ENCODE results near the gene ARL4D. TPM values are rescaled to one million over a fixed set of nuclear protein-coding genes. Genes with fewer than 3 reads are reported as not detected.
A peak's percentile ranks its signal among the peaks of the same experiment; 100 is the strongest.

The ARL4D gene
- total and polyA plus RNA-seq, 2 of the 8 experiments (the other 6 are each of a cell fraction or from before 2014, with no cell fraction given) = 8.4 to 9.2 TPM

DNA sequence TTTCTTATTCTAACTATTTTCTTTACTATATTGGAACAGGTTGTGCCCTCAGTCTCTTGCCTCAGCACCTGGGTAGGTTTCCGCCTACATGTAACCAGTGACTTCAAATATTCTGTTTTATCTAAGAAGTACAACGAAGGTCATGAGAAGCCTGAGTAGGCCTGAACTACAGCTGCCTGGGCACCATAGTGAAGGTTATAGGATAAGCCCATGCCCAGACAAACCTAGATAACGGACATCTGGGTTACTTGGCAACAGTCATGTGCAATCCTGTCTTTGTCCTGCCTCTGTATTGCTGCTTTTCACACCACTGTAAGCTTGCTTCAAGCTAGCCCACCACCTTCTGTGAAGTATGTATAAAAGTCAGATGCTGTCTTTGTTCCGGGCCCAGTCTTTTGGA, 25.4 kb upstream of the ARL4D start:
- no peak overlapping the region for H4K91ac ChIP-seq (replicated peaks; ENCODE audit: insufficient read length, low read length)
- no peak overlapping the region for H3K4me3 ChIP-seq (ENCODE audit: extremely low read depth in 1 of 4, insufficient read depth in 2 of 4, low read depth in 3 of 4, low read length in 4 of 4)
- no peaks in the 10 kb centered on the region for H4K20me1 ChIP-seq (replicated peaks in 1 of 2; ENCODE audit: control insufficient read depth in 1 of 2, insufficient read depth in 2 of 2, low read length in 2 of 2)
- H2BK15ac ChIP-seq (ENCODE audit: low read length) = no peak overlapping the region
- no peaks in the 10 kb centered on the region for H3K9me3 ChIP-seq (ENCODE audit: insufficient read depth in 2 of 2, low read depth in 1 of 2, low read length in 1 of 2)
- H2BK5ac ChIP-seq (ENCODE audit: low read depth, low read length) = no peak overlapping the region
- H2BK12ac ChIP-seq (ENCODE audit: low read depth, low read length) = no peak overlapping the region
- no peaks in the 10 kb centered on the region for H3K79me1 ChIP-seq (ENCODE audit: low read depth, low read length)
- DNase-seq (ENCODE audit: low read depth in 1 of 2, low spot score in 2 of 2) = no peak
- no peak overlapping the region for H3K4me2 ChIP-seq (ENCODE audit: insufficient read depth in 1 of 2, low read depth in 2 of 2, low read length in 2 of 2)
- H4K5ac ChIP-seq (ENCODE audit: insufficient read length, low read depth, low read length) = no peak overlapping the region
- H3K27ac ChIP-seq (ENCODE audit: low read depth, low read length) = no peak overlapping the region
- no peak overlapping the region for H4K8ac ChIP-seq (ENCODE audit: extremely low read depth, insufficient read depth, low read length)
- no peak overlapping the region for H2BK120ac ChIP-seq (replicated peaks; ENCODE audit: low read depth, low read length)
- H3K4ac ChIP-seq (replicated peaks; ENCODE audit: insufficient read length, low read depth, low read length) = no peak overlapping the region
- peaks cover 0 to 3% (median 0%) of the 10 kb centered on the region in 4 experiments; a peak in 3 of 7 replicates for H3K4me1 ChIP-seq (replicated peaks in 1 of 4; ENCODE audit: control insufficient read depth in 3 of 4, insufficient read depth in 4 of 4, low read length in 3 of 4)
- POLR2A ChIA-PET (ENCODE audit: partially characterized antibody) = interaction anchor here (1.1 to 9.0 kb wide), 4 partner anchors 12 to 110 kb away, joined by 3 to 184 read pairs (median 32); partner anchors contain the start of genes ARL4D and DHX8
- CTCF ChIA-PET (ENCODE audit: partially characterized antibody) = interaction anchor here (0.8 to 1.6 kb wide), 6 partner anchors 17 to 110 kb away, joined by 3 to 6 read pairs (median 4); partner anchors contain the start of gene DHX8
- H3K36me3 ChIP-seq (ENCODE audit: control insufficient read depth in 2 of 4, insufficient read depth in 4 of 4, low read length in 3 of 4) = no peaks in the 10 kb centered on the region
- peak overlapping the region; percentile 39; the same call in 1 of the 2 replicates for H2AK5ac ChIP-seq (ENCODE audit: low read depth, low read length)
- no peak overlapping the region for H3K23ac ChIP-seq (ENCODE audit: insufficient read length)
- H3K79me2 ChIP-seq (ENCODE audit: control insufficient read depth in 1 of 2, insufficient read depth in 2 of 2, low read length in 2 of 2) = no peaks in the 10 kb centered on the region
- WGBS, 2 experiments (ENCODE audit: extremely low coverage in 1 of 2, insufficient coverage in 1 of 2, insufficient read length in 1 of 2, insufficient replicate concordance in 2 of 2, low coverage in 1 of 2, low lambda C conversion rate in 2 of 2, missing lambda C conversion rate in 1 of 2) = 93% methylated on average over 4 of the region's 4 CpGs; no CpG with 5 or more reads in 1 of the 2 experiments
- no peak overlapping the region for H3K9ac ChIP-seq (replicated peaks in 1 of 4; ENCODE audit: extremely low read depth in 1 of 4, low read depth in 3 of 4, low read length in 3 of 4)
- H2BK20ac ChIP-seq (ENCODE audit: low read length) = no peak overlapping the region
- H3K18ac ChIP-seq (ENCODE audit: extremely low read depth, low read length) = no peak overlapping the region
- peaks cover 3% of the 10 kb centered on the region for H3K23me2 ChIP-seq (ENCODE audit: low read depth, low read length)
- H3K14ac ChIP-seq (ENCODE audit: insufficient read length) = no peak overlapping the region
- no peak overlapping the region for H3K56ac ChIP-seq (replicated peaks; ENCODE audit: insufficient read length, low read depth, low read length)
- H2AFZ ChIP-seq (ENCODE audit: low read length) = no peak overlapping the region
- FAIRE-seq = no peak
- no peaks in the 10 kb centered on the region for H3K27me3 ChIP-seq (replicated peaks in 1 of 4; ENCODE audit: control insufficient read depth in 3 of 4, extremely low read depth in 1 of 4, insufficient read depth in 3 of 4, low read length in 3 of 4)
- TF ChIP-seq JUND (IDR thresholded peaks at IDR 0.05; ENCODE audit: low read length) (no peak), SIN3A (conservative IDR thresholded peaks at IDR 0.05 in 1 of 2, IDR thresholded peaks at IDR 0.05 in 1 of 2; ENCODE audit: low read depth in 1 of 2, low read length in 2 of 2) (no peak), CTBP2 (IDR thresholded peaks at IDR 0.05; ENCODE audit: borderline replicate concordance, insufficient read depth, insufficient read length, low read length) (no peak), ZNF274 (IDR thresholded peaks at IDR 0.05; ENCODE audit: borderline replicate concordance, extremely low read depth, low read length) (no peak), CEBPB (IDR thresholded peaks at IDR 0.05; ENCODE audit: low read depth, low read length) (no peak), KDM4A (IDR thresholded peaks at IDR 0.05; ENCODE audit: low read depth, low read length, severe bottlenecking) (no peak), TBP (IDR thresholded peaks at IDR 0.05; ENCODE audit: low read depth, low read length) (no peak), RAD21 (IDR thresholded peaks at IDR 0.05 in 1 of 2, conservative IDR thresholded peaks at IDR 0.05 in 1 of 2; ENCODE audit: low read depth in 2 of 2, low read length in 2 of 2) (no peak), YY1 (IDR thresholded peaks at IDR 0.05; ENCODE audit: low read depth, low read length) (no peak), ASH2L (IDR thresholded peaks at IDR 0.05; ENCODE audit: low read length) (no peak), PHF8 (conservative IDR thresholded peaks at IDR 0.05; ENCODE audit: low read depth, low read length) (no peak), RFX5 (IDR thresholded peaks at IDR 0.05; ENCODE audit: borderline replicate concordance, low read depth, low read length) (no peak)
- TF ChIP-seq, protein P1, sequence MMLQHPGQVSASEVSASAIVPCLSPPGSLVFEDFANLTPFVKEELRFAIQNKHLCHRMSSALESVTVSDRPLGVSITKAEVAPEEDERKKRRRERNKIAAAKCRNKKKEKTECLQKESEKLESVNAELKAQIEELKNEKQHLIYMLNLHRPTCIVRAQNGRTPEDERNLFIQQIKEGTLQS (IDR thresholded peaks at IDR 0.05; ENCODE audit: insufficient read depth, low read depth, low read length) = no peak
